ENCODE measurements around the gene ADAMTS2.

Gene ADAMTS2

DNA sequence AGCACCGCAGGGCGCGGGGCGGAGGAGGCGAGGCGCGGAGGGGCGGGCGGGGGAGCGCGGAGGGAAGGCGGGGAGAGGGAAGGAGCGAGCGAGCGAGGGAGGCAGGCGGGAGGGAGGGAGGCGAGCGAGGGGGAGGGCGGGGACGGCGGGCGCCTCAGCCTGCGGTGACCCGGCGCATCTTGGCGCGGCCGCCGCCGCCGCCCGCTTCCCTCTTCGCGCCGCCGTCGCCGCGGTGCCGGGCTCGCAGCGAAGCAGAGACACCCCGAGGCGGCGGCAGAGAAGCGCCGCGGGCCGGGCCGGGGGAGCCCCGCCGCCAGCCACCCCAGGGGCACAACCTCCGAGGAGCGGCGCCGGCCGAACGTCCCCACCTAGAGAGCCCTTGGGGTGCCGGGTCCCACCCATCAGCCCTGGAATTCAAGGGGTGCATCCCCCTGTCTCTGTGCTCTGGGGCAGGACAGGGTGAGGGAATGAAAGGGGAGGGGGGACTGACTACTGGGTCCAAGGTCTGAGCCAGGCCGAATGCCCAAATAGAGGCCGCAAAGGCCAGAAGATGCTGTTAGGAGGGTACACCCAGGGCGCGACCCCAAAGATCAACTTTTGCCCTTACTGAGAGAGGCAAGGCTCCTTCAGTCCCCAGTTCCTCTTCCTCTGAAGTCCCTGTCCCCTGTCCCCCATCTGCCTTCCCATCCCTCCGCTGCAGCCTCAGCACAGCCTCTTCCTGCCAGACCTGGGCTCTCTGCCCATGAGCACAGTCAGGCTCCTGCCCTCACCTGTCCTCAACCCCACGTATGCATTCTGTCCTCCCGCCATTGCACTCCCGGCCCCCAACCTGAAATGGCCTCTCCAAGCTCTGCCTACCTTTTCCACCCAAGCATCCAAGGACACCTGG lies at the start of gene ADAMTS2:
ADAMTS2 (minus strand) TSS at position 29 of the 889 bp plus-strand sequence. CDS start 133 bp downstream, outside the sequence.
- no peak for DNase-seq

- DNase-seq, result no peak
These were observed 47.8 kb upstream of the ADAMTS2 start for GRCh38 chr5:179393078-179393477.

GRCh38 chr5:179387151-179388110 lies 42.2 kb upstream of the ADAMTS2 start:
- no peak for DNase-seq

GRCh38 chr5:179385914-179386313 lies 40.7 kb upstream of the ADAMTS2 start:
- no peak for DNase-seq

DNA sequence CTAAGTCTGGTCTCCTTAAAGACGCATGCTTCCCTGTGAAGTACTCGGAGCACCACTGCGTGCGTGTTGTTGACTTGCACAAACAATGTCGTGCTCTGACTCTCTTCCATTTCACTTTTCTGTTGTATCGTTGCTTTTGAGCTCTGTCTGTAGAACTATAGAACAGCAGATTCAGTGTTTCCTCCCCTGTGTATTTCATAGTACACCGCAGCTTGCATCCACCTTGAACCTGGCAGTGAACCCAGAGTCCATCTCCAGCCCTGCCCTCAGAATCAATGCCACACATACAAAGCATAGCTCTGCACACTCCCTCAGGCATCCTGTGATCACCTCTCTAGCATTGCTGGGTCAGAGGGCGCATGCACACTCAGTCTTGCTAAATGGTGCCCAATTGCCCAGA lies 37.2 kb upstream of the ADAMTS2 start:
- no peak for DNase-seq

GRCh38 chr5:179381691-179382090 lies 36.4 kb upstream of the ADAMTS2 start:
- DNase-seq, result no peak

DNA sequence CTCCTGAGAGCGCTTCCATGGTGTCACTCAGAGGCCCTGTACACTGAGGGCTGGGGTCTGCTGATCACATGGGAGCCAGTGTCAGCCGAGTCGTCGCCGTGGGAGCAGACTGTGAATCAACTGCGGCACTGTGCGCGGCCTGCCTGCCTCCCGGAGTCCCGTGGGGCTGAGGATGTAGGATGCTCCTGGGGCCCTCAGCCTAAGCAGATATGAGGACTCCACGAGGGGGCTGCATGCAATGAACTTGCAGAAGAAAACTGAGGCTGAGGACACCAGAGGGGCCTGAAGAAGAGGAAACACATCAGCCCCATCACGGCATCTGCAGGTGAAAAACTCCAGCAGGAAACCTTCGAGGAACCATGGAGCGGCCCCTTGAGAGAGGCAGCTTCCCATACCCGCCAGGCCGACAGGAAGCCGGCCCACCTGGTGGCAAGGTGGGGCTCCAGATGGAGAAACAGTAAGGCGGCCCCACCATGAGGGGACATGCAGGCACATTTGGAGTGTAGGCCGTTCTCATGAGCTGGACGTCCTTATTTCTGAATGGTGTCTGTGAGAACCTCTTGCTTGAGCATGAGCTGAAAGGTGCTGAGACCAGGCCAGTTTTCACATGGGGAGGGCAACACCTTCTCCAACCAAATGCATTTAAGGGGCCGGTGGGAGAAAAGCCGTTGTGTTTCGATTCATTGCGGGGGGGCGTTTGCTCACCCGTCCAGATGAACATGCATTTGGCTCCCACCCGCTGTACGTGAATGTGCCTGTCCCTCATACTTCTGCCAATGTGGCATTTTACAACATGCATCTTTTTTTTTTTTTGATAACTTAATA lies 35.2 kb upstream of the ADAMTS2 start:
- DNase-seq, result no peak

DNA sequence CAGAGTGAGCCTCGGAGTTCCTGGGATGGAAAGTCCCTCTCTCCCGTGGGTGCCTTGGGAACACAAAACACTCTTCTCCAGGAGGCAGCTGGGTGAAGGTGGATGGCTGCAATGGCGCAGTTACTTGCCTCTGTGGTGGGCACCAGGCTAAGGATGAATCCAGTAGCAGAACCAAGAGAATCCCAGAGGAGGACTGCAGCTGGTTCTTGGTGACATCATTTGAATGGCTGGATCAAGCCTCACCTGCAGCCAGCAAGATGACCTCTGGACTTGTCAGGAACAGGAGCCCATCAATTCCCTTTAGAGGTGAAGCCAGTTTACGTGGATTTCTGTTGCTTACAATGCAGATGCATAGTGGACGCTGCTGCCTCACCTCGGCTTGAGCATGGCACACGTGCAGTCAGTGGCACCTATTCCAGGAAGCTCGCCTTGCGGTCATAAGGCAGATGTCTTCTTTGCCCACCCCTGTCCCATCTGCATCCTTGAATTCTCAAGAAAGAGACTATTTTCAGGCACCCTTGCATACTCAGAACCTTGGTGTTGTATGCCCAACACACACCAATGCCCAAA lies 34.1 kb upstream of the ADAMTS2 start:
- no peak for DNase-seq

- no peak for DNase-seq
These were observed 33.4 kb upstream of the ADAMTS2 start for GRCh38 chr5:179378441-179379271.

DNA sequence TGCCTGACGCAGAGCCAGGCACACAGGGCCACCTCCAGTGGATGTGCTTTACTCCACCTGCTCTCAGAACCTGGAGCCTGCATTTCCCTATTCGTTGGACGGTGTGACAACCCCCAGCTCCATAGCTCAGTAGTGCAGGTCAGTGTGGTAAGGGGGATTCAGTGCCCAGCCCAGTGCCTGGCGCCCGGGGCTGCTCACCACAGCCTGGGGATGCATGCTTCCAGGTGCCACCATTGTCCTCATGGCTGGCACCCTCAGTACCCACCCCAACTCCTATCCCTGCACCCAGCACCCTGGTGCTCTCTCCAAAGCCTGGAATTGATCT lies 32.8 kb upstream of the ADAMTS2 start:
- DNase-seq, result no peak

DNA sequence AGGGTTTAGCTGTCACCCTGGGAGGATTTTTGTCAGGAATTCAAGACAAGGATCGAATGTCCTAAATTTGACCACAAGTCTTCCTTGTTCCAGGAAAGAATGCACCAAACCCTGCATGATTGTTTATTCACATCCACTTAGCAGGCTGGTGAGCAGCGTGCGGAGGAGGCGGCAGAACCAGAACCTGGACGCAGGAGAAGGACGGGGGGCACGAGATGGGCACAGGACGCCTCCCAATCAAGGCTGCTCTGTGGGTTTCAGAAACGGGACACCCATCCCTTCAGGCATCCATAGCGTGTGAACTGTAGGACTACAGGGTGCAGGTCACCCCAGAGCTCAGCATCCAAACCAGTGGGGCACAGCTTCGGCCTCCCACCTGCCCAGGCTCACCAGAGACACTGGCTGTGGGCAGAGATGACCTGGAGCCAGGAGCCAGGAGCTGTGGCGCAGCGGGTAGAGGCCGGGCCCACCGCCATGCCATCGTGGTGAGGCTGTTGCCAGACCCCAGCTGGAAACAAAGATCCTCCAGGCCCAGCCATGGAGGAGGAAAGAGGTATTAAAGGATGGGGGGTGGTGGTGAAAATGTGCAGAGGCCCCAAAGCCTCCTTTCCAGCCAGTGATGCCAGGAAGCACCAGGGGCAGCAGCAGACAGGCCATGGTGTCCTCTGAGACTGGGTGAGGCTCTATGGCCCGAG lies 32.3 kb upstream of the ADAMTS2 start:
- no peak for DNase-seq

DNA sequence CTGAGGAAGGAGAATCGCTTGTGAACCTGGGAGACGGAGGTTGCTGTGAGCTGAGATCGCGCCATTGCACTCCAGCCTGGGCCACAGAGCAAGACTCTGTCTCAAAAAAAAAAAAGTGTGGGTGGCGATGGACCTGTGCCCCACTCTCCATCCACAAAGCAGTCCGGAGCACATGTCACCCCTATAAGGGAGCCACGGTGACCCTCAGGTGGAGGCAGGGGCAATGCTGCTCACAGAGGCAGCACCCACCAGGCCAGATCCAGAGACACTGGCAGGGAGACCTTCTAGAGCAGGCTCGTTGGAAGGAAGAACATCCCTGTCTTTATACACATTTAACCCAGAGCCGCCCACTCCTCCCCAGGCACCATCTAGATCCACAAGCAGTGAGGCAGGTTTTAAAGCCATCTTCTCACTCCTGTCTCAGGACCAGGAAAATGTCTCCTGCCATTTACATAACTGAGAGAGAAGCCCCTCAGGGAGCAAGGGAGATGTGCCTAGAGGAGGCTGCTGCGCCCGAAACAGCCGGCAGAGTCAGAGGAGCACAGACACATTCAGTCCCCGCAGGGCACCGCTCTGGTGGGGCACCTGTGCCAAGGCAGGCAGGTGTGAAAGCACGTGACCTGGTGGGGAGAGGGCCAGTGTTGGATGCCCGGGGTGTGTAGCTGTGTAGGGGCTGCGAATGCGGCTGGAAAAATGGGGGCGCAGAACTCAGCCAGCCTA lies 31.6 kb upstream of the ADAMTS2 start:
- DNase-seq, result no peak

- DNase-seq, result no peak
These were observed 30.6 kb upstream of the ADAMTS2 start for GRCh38 chr5:179375831-179376365.

- no peak for DNase-seq
These were observed 30.0 kb upstream of the ADAMTS2 start for GRCh38 chr5:179375236-179375685.

DNA sequence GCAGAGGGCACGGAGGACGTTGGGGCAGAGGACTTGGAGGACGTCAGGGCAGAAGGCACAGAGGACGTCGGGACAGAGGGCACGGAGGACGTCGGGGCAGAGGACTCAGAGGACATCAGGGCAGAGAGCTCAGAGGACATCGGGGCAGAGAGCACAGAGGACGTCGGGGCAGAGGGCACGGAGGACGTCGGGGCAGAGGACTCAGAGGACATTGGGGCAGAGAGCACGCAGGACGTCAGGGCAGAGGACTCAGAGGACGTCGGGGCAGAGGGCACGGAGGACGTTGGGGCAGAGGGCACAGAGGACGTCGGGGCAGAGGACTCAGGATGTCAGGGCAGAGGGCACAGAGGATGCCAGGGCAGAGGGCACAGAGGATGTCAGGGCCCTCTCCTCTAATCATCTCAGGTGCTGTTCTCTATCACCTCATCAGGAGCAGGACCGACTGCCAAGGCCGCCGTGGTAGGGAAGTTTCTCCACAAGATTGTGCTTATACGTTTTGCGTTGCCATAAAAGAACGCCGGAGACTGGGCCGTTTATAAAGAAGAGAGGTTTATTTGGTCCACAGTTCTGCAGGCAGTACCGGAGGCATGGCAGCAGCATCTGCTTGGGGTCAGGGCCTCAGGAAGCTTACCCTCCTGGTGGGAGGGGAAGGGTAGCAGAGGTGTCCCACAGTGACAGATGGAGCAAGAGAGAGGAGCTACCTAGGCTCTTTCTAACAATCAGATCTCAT lies 29.4 kb upstream of the ADAMTS2 start:
- DNase-seq, result no peak

GRCh38 chr5:179373961-179374505 lies 28.8 kb upstream of the ADAMTS2 start:
- DNase-seq, result no peak

- no peak for DNase-seq
These were observed 28.1 kb upstream of the ADAMTS2 start for GRCh38 chr5:179373101-179373934.

Measured in NCI-H1930 (cell line).